ENCODE measurements around the gene RMC1. TPM values are rescaled to one million over a fixed set of nuclear protein-coding genes. Genes with fewer than 3 reads are reported as not detected.

Gene RMC1
- total RNA-seq, 8 experiments from 2014 or later: 13.7 to 48.2 (median 23.4) TPM

GRCh38 chr18:23540867-23541266, 37.6 kb downstream of the RMC1 start:
- Histone ChIP-seq H3K4me3 (no peak overlapping the region), H3K4me1 (replicated peaks in 1 of 2) (no peaks in the 10 kb centered on the region), H3K27ac (no peak overlapping the region)
- in situ Hi-C loops (cut with MboI; ENCODE audit: low pct_unique_long_range_greater_than_20kb in 2 of 9, low sequenced_read_pairs in 9 of 9, unreplicated experiment in 9 of 9): no loop called here
- ATAC-seq (replicated peaks in 6 of 8): no peak
- 83 to 100% (median 93%) methylated on average over 1 to 5 of the region's 5 CpGs; no CpG with 5 or more reads in 2 of the 10 experiments for WGBS, 10 experiments

DNA sequence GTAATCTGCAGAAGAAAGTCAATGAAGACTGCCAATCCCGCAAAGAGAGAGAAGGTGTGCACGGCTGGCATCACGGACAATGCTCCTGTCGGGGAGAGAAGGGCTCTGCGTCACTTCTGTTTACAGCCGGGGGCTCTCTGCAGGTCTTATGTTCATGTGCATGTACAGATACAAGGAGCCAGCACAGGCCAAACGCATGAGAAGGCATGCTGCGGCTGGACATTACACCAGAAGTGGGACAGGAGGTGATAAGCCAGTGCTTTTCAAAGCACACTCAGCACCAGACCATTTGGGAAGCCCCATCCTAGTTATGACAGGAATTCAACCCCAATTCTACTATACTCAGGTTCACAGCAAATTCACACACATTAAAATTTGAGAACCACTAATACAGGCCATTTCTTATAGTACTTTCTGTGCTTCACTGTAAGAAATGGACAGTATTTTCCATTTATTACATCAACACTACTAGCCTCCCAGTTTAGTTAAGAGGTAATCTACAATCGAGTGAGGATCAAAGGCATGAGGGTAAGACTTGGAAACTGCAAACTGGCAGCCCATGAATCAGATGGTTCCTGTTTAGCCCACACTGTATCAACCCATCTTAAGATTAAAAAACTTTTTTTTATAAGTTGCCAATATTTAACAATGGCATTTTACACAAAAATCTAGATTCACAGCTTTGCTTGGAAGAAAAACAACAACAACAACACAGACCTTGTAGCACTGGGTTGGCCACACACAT, 38.2 kb downstream of the RMC1 start:
- no peaks in the 10 kb centered on the region for H3K4me1 ChIP-seq (replicated peaks in 1 of 2)
- no peak overlapping the region for H3K4me3 ChIP-seq
- WGBS, 10 experiments: 0 to 100% (median 100%) methylated on average over 1 to 4 of the region's 9 CpGs; no CpG with 5 or more reads in 1 of the 10 experiments
- in situ Hi-C loops (cut with MboI; ENCODE audit: low pct_unique_long_range_greater_than_20kb in 2 of 9, low sequenced_read_pairs in 9 of 9, unreplicated experiment in 9 of 9): no loop called here
- ATAC-seq (replicated peaks in 6 of 8): no peak
- no peak overlapping the region for H3K27ac ChIP-seq

DNA sequence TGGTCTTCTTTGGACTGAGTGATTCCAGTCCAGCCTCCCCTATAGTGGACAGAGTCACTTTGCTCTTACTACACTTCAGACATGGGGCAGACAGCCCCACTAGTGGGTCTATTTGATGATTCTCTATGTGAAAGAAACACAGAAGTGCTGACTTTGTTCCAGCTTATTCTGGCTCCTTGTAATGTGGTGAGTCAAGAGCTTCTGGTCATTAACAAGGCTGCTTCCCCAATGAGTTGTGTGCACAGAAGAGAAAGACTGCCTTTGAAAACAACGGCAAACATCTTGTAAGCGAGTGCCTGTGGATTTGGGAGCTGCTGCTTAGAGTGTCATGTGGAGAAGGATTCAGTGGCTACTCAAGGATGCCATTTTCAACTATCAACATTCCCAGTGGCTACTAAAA, 39.1 kb downstream of the RMC1 start:
- H3K4me1 ChIP-seq (replicated peaks in 1 of 2): no peaks in the 10 kb centered on the region
- no peak overlapping the region for H3K4me3 ChIP-seq
- no peak overlapping the region for H3K27ac ChIP-seq
- in situ Hi-C loops (cut with MboI; ENCODE audit: low pct_unique_long_range_greater_than_20kb in 2 of 9, low sequenced_read_pairs in 9 of 9, unreplicated experiment in 9 of 9): no loop called here
- WGBS, 10 experiments: 90 to 100% (median 100%) methylated on average over 1 to 2 of the region's 2 CpGs; no CpG with 5 or more reads in 4 of the 10 experiments
- ATAC-seq (replicated peaks in 6 of 8): no peak

DNA sequence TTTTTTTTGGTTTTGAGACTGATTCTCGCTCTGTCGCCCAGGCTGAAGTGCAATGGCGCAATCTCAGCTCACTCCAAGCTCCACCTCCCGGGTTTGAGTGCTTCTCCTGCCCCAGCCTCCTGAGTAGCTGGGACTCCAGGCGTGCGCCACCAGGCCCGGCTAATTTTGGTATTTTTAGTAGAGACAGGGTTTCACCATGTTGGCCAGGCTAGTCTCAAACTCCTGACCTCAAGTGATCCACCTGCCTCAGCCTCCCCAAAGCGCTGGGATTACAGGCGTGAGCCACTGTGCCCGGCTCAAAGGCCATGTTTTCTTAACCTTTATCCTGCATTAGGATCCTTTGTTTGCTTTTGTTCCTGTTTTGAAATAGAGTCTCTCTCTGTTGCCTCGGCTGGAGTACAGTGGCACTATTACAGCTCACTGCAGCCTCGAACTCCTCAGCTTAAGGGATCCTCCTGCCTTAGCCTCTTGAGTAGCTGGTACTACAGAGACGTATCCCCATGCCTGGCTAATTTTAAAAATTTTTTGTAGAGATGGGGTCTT, 42.0 kb downstream of the RMC1 start:
- no peak for ATAC-seq (replicated peaks in 6 of 8)
- in situ Hi-C loops (cut with MboI; ENCODE audit: low pct_unique_long_range_greater_than_20kb in 2 of 9, low sequenced_read_pairs in 9 of 9, unreplicated experiment in 9 of 9): no loop called here
- Histone ChIP-seq H3K27ac (no peak overlapping the region), H3K4me3 (no peak overlapping the region), H3K4me1 (replicated peaks in 1 of 2) (no peaks in the 10 kb centered on the region)
- 83 to 100% (median 96%) methylated on average over 1 to 11 of the region's 13 CpGs; no CpG with 5 or more reads in 2 of the 10 experiments for WGBS, 10 experiments

DNA sequence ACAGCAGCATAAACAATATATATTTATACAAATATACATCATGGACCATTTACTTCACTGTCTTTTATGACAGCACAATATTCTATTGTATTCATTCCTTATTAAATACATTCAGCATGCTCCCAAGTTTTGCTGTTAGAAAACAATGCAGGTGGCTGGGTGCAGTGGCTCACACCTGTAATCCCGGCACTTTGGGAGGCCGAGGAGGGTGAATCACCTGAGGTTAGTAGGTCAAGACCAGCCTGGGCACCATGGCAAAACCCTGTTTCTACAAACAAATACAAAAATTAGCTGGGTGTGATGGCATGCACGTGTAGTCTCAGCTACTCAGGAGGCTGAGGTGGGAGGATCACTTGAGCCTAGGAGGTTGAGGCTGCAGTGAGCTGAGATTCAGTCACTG, 44.0 kb downstream of the RMC1 start:
- H3K27ac ChIP-seq: no peak overlapping the region
- ATAC-seq (replicated peaks in 6 of 8): no peak
- no peak overlapping the region for H3K4me3 ChIP-seq
- WGBS, 10 experiments: 80 to 94% (median 90%) methylated on average over 1 to 3 of the region's 3 CpGs; no CpG with 5 or more reads in 3 of the 10 experiments
- in situ Hi-C loops (cut with MboI; ENCODE audit: low pct_unique_long_range_greater_than_20kb in 2 of 9, low sequenced_read_pairs in 9 of 9, unreplicated experiment in 9 of 9): no loop called here
- no peaks in the 10 kb centered on the region for H3K4me1 ChIP-seq (replicated peaks in 1 of 2)

DNA sequence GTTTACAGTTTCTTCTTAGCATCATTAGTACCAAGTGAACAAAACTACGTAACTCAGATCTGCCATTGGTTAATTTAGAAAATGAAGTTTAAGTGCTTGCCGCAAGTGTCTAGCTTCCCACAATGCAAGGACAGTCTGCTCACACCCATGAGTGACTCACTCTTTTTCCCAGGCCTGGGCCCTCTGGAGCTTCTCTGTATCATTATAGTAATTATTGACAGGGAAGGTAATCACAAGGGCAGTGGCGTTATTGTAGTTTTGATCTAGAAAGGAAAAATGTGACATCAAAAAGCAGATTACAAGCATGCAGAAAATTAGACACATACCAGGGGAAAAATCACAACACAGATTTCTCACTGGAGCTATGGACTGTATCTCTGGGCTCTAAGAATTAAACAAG, 44.5 kb downstream of the RMC1 start:
- H3K4me1 ChIP-seq (replicated peaks in 1 of 2): no peaks in the 10 kb centered on the region
- 20 to 100% (median 69%) methylated on average over 1 to 3 of the region's 3 CpGs; no CpG with 5 or more reads in 2 of the 10 experiments for WGBS, 10 experiments
- H3K4me3 ChIP-seq: no peak overlapping the region
- in situ Hi-C loops (cut with MboI; ENCODE audit: low pct_unique_long_range_greater_than_20kb in 2 of 9, low sequenced_read_pairs in 9 of 9, unreplicated experiment in 9 of 9): no loop called here
- H3K27ac ChIP-seq: no peak overlapping the region
- peak in 5 of 8 experiments; percentile 29 to 97 (median 45) for ATAC-seq (replicated peaks in 6 of 8)

DNA sequence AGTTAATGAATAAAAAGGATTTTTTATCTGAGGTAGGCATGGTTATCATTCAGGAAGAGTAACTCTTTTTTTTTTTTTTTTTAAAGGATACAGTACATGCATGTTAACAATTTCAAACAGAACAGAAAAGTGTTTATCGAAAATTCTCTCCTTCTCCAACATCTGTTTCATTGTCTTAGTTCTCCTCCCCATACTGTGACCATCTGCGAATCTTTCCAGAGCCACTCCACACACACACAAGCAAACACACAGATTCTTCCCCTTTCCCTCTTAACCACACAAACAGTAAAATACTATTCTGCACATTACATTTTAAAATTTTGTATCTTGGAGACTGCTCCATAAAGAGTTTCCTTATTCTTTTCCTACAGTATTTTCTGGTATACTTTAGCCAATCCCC, 45.0 kb downstream of the RMC1 start:
- 8 to 100% (median 69%) methylated on average over 1 to 2 of the region's 2 CpGs; no CpG with 5 or more reads in 3 of the 10 experiments for WGBS, 10 experiments
- Histone ChIP-seq H3K4me3 (no peak overlapping the region), H3K27ac (no peak overlapping the region), H3K4me1 (replicated peaks in 1 of 2) (no peaks in the 10 kb centered on the region)
- in situ Hi-C loops (cut with MboI; ENCODE audit: low pct_unique_long_range_greater_than_20kb in 2 of 9, low sequenced_read_pairs in 9 of 9, unreplicated experiment in 9 of 9): no loop called here
- ATAC-seq (replicated peaks in 6 of 8): peak in 2 of 8 experiments; percentile 22 to 68

DNA sequence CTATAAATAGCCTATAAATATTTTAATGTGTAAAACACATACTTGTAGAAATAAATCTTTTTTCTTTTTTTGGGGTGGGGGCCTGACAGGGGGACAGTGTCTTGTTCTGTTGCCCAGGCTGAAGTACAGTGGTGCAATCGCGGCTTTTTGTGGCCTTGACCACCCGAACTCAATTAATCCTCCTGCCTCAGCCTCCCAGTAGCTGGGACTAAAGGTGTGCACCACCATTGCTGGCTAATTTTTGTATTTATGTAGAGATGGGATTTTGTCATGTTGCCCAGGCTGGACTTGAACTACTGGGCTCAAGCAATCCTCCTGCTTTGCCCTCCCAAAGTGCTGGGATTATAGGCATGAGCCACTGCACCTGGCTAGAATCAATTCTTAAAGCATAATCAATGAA, 45.4 kb downstream of the RMC1 start:
- no peak overlapping the region for H3K27ac ChIP-seq
- WGBS, 10 experiments: 0 to 100% (median 98%) methylated on average over 1 to 3 of the region's 3 CpGs; no CpG with 5 or more reads in 4 of the 10 experiments
- in situ Hi-C loops (cut with MboI; ENCODE audit: low pct_unique_long_range_greater_than_20kb in 2 of 9, low sequenced_read_pairs in 9 of 9, unreplicated experiment in 9 of 9): no loop called here
- no peak for ATAC-seq (replicated peaks in 6 of 8)
- no peaks in the 10 kb centered on the region for H3K4me1 ChIP-seq (replicated peaks in 1 of 2)
- no peak overlapping the region for H3K4me3 ChIP-seq

DNA sequence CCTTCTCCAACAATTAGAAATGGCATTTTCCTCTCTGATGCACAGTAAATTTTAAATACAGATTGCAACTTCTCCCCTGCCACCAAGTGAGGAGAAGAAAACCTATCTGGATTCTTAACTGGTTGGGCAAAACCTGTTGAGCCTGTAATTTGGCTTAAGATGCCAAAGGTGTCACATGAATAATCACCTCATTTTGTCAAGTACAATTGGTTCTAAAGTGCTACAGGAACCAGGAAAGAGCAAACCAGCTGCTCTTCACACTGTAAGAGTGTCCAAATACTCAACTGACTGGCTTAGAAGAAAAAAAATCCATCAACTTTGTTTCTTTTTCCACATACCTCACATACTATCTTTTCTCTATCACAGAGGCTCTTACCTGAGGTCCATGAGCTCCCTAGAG, 47.6 kb downstream of the RMC1 start:
- H3K4me1 ChIP-seq (replicated peaks in 1 of 2): no peaks in the 10 kb centered on the region
- ATAC-seq (replicated peaks in 6 of 8): no peak
- in situ Hi-C loops (cut with MboI; ENCODE audit: low pct_unique_long_range_greater_than_20kb in 2 of 9, low sequenced_read_pairs in 9 of 9, unreplicated experiment in 9 of 9): no loop called here
- no peak overlapping the region for H3K27ac ChIP-seq
- H3K4me3 ChIP-seq: no peak overlapping the region

GRCh38 chr18:23551978-23552377, 48.7 kb downstream of the RMC1 start:
- 31 to 100% (median 98%) methylated on average over 1 to 3 of the region's 3 CpGs; no CpG with 5 or more reads in 4 of the 10 experiments for WGBS, 10 experiments
- in situ Hi-C loops (cut with MboI; ENCODE audit: low pct_unique_long_range_greater_than_20kb in 2 of 9, low sequenced_read_pairs in 9 of 9, unreplicated experiment in 9 of 9): no loop called here
- Histone ChIP-seq H3K4me1 (replicated peaks in 1 of 2) (no peaks in the 10 kb centered on the region), H3K4me3 (no peak overlapping the region), H3K27ac (no peak overlapping the region)
- no peak for ATAC-seq (replicated peaks in 6 of 8)

- no peak for ATAC-seq (replicated peaks in 6 of 8)
- Histone ChIP-seq H3K4me3 (no peak overlapping the region), H3K27ac (no peak overlapping the region), H3K4me1 (replicated peaks in 1 of 2) (no peaks in the 10 kb centered on the region)
- WGBS, 10 experiments: 74 to 100% (median 93%) methylated on average over 3 to 8 of the region's 11 CpGs; no CpG with 5 or more reads in 1 of the 10 experiments
- in situ Hi-C loops (cut with MboI; ENCODE audit: low pct_unique_long_range_greater_than_20kb in 2 of 9, low sequenced_read_pairs in 9 of 9, unreplicated experiment in 9 of 9): no loop called here
These were observed 49.2 kb downstream of the RMC1 start for GRCh38 chr18:23552505-23552904.

GRCh38 chr18:23553887-23554286, 50.6 kb downstream of the RMC1 start:
- H3K4me3 ChIP-seq: no peak overlapping the region
- H3K27ac ChIP-seq: no peak overlapping the region
- WGBS, 10 experiments: 20 to 100% (median 86%) methylated on average over 1 to 4 of the region's 6 CpGs; no CpG with 5 or more reads in 5 of the 10 experiments
- no peaks in the 10 kb centered on the region for H3K4me1 ChIP-seq (replicated peaks in 1 of 2)
- no peak for ATAC-seq (replicated peaks in 6 of 8)
- in situ Hi-C loops (cut with MboI; ENCODE audit: low pct_unique_long_range_greater_than_20kb in 2 of 9, low sequenced_read_pairs in 9 of 9, unreplicated experiment in 9 of 9): no loop called here

- WGBS, 10 experiments: 79 to 100% (median 98%) methylated on average over 1 to 15 of the region's 19 CpGs; no CpG with 5 or more reads in 4 of the 10 experiments
- in situ Hi-C loops (cut with MboI; ENCODE audit: low pct_unique_long_range_greater_than_20kb in 2 of 9, low sequenced_read_pairs in 9 of 9, unreplicated experiment in 9 of 9): no loop called here
- Histone ChIP-seq H3K4me1 (replicated peaks in 1 of 2) (no peaks in the 10 kb centered on the region), H3K27ac (no peak overlapping the region), H3K4me3 (no peak overlapping the region)
- ATAC-seq (replicated peaks in 6 of 8): no peak
These were observed 53.0 kb downstream of the RMC1 start for GRCh38 chr18:23556145-23556780.

Data from motor neuron (in vitro differentiated cells).